Neural cell (in vitro differentiated cells): Measurements from ENCODE around the gene CD200. TPM values are rescaled to one million over a fixed set of nuclear protein-coding genes. Genes with fewer than 3 reads are reported as not detected.

Source experiments
- H2AFZ ChIP-seq: fragments of 200-600, 300-800 bp; sonication (generic), shearing (Covaris generic); 2 replicates; pipeline ENCODE4 v1.6.0; 2014; ENCODE audit warnings: low read depth, mild to moderate bottlenecking, antibody characterized with exemption, low read length, moderate library complexity
- H3F3A ChIP-seq: fragments of 200-600 bp; shearing (Covaris generic); 2 replicates; pipeline ENCODE4 v1.6.1; 2016; ENCODE audit warnings: mild to moderate bottlenecking, moderate library complexity, mixed read lengths, antibody characterized with exemption, low read length; ENCODE audit not compliant: insufficient read depth, poor library complexity, severe bottlenecking
- H3K27ac ChIP-seq: fragments of 200-600, 300-800 bp; sonication (generic), shearing (Covaris generic); 2 replicates; pipeline ENCODE4 v1.5.1; 2014; ENCODE audit warnings: mild to moderate bottlenecking, low read length, moderate library complexity
- H3K27me3 ChIP-seq: fragments of 300-800, 200-600 bp; sonication (generic), shearing (Covaris generic); 2 replicates; pipeline ENCODE4 v1.6.0; 2014; ENCODE audit warnings: mild to moderate bottlenecking, low read depth, low read length, moderate library complexity; ENCODE audit not compliant: insufficient read depth
- H3K36me3 ChIP-seq: fragments of 300-800, 200-600 bp; sonication (generic), shearing (Covaris generic); 2 replicates; pipeline ENCODE4 v1.5.1; 2014; ENCODE audit warnings: mild to moderate bottlenecking, antibody characterized with exemption, low read length, moderate library complexity; ENCODE audit not compliant: insufficient read depth
- H3K4me2 ChIP-seq: fragments of 300-800, 200-600 bp; sonication (generic), shearing (Covaris generic); 2 replicates; pipeline ENCODE4 v1.6.0; 2014; ENCODE audit warnings: mild to moderate bottlenecking, low read length
- H3K4me3 ChIP-seq: fragments of 300-800, 200-600 bp; sonication (generic), shearing (Covaris generic); 2 replicates; pipeline ENCODE4 v1.5.1; 2014; ENCODE audit warnings: mild to moderate bottlenecking, low read length, moderate library complexity
- H3K79me2 ChIP-seq: fragments of 200-600 bp; shearing (Covaris generic); replicated peaks from 2 replicates; pipeline ENCODE4 v1.6.0; 2014; ENCODE audit warnings: mild to moderate bottlenecking, low read length, moderate library complexity; ENCODE audit not compliant: insufficient read depth
- H3K9ac ChIP-seq: fragments of 300-800, 200-600 bp; sonication (generic), shearing (Covaris generic); 2 replicates; pipeline ENCODE4 v1.6.1; 2016; ENCODE audit warnings: mild to moderate bottlenecking, low read length, mixed read lengths
- H3K9me2 ChIP-seq: fragments of 200-600 bp; shearing (Covaris generic); 2 replicates; pipeline ENCODE4 v1.6.1; 2016; ENCODE audit warnings: mild to moderate bottlenecking, low read length, mixed read lengths; ENCODE audit not compliant: insufficient read depth
- H3K9me3 ChIP-seq: fragments of 200-600, 300-800 bp; sonication (generic), shearing (Covaris generic); 2 replicates; pipeline ENCODE4 v1.6.1; 2016; ENCODE audit warnings: mild to moderate bottlenecking, mixed run types, low read length, moderate library complexity, mixed read lengths
- H4K20me1 ChIP-seq: fragments of 200-600 bp; shearing (Covaris generic); 2 replicates; pipeline ENCODE4 v1.6.1; 2016; ENCODE audit warnings: mild to moderate bottlenecking, mixed run types; ENCODE audit not compliant: insufficient read depth
- EP300 ChIP-seq: fragments of 450-650 bp; conservative IDR thresholded peaks from 2 replicates; pipeline ENCODE4 v1.6.1; 2014; ENCODE audit warnings: antibody characterized with exemption, mild to moderate bottlenecking, moderate library complexity; ENCODE audit not compliant: poor library complexity, severe bottlenecking
- EZH2 ChIP-seq: fragments of 200-600, 300-800 bp; shearing (Covaris generic), sonication (generic); IDR thresholded peaks from 2 replicates; pipeline ENCODE4 v1.6.1; 2014; ENCODE audit warnings: antibody characterized with exemption, low read length, borderline replicate concordance, mild to moderate bottlenecking; ENCODE audit not compliant: insufficient read depth, poor library complexity, severe bottlenecking
- MXI1 ChIP-seq: fragments of 450-650 bp; conservative IDR thresholded peaks from 2 replicates; pipeline ENCODE4 v1.6.1; 2014; ENCODE audit warnings: antibody characterized with exemption, mild to moderate bottlenecking; ENCODE audit not compliant: poor library complexity, severe bottlenecking
- POLR2AphosphoS5 ChIP-seq: IDR thresholded peaks from 2 replicates; pipeline ENCODE4 v1.6.1; 2012
- RAD21 ChIP-seq: fragments of 450-650 bp; conservative IDR thresholded peaks from 2 replicates; pipeline ENCODE4 v1.6.1; 2014; ENCODE audit warnings: antibody characterized with exemption, mild to moderate bottlenecking, moderate library complexity
- SMC3 ChIP-seq: fragments of 450-650 bp; conservative IDR thresholded peaks from 2 replicates; pipeline ENCODE4 v1.6.1; 2014; ENCODE audit warnings: antibody characterized with exemption, mild to moderate bottlenecking, moderate library complexity; ENCODE audit not compliant: poor library complexity
- TAF1 ChIP-seq: IDR thresholded peaks from 2 replicates; pipeline ENCODE4 v1.6.1; 2012; ENCODE audit warnings: low read depth
- polyA plus RNA-seq: library from polyadenylated mRNA; depleted of rRNA; stranded (reverse); fragments of >200 nt; gene quantifications from 2 replicates; pipeline ENCODE4 v1.2.3, GENCODE V29; 2014
- TF ChIP-seq, protein P1 (sequence below): IDR thresholded peaks from 2 replicates; pipeline ENCODE4 v1.6.1; 2012; ENCODE audit warnings: borderline replicate concordance
- TF ChIP-seq, protein P2 (sequence below): fragments of 450-650 bp; IDR thresholded peaks from 2 replicates; pipeline ENCODE4 v1.5.1; 2014; ENCODE audit warnings: antibody characterized with exemption, mild to moderate bottlenecking, moderate library complexity; ENCODE audit not compliant: poor library complexity, severe bottlenecking

CD200 gene
- polyA plus RNA-seq, 1 donor from 2014 or later = 174 TPM

DNA sequence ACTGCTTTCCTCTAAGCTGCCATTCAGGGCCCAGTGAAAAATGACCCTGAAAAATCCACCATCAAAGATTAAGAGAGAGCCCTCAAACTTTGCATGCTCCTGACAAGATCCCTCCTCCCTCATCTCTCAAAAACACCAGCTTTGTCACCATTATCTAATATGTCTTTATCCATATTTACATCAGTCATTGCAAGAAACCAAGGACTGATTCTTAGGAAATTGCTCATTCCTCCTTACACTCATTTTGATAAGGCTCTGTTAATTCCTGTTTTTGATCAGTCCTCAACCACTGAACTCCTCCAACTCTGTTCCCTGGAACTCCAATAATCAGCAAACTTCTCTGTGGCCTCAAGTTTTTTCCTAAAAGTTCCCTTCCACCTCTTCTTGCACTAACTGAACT, 51.8 kb downstream of the CD200 start:
- Histone ChIP-seq H3F3A (no peaks in the 10 kb centered on the region), H3K27me3 (no peaks in the 10 kb centered on the region), H3K27ac (no peak overlapping the region), H3K4me3 (no peak overlapping the region), H3K79me2 (no peaks in the 10 kb centered on the region), H3K9me2 (no peaks in the 10 kb centered on the region), H4K20me1 (no peaks in the 10 kb centered on the region), H2AFZ (no peak overlapping the region), H3K9me3 (no peaks in the 10 kb centered on the region), H3K9ac (no peak overlapping the region), H3K4me2 (no peak overlapping the region), H3K36me3 (no peaks in the 10 kb centered on the region)
- no peak for TF ChIP-seq SMC3
- no peak for TF ChIP-seq EP300

DNA sequence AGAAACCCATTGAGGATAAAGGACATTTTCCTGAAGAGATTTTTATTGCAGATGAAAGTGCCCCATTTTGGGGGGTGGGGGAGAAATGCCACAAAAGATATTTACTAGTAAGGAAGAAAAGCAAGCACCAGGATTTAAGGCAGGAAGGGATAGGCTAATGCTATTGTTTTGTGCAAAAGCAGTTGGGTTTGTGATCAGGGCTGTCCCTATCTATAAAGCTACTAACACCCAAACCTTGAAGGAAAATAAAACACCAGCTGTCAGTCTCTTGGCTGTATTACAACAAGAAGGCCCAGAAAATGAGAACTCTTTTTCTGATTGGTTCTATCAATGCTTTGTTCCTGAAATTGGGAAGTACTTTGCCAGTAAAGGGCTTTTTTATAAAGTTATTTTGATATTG, 56.0 kb downstream of the CD200 start:
- H2AFZ ChIP-seq = no peak overlapping the region
- no peak overlapping the region for H3K9ac ChIP-seq
- no peaks in the 10 kb centered on the region for H3K9me2 ChIP-seq
- no peak overlapping the region for H3K4me3 ChIP-seq
- peaks cover 5% of the 10 kb centered on the region for H3K9me3 ChIP-seq
- no peaks in the 10 kb centered on the region for H3K79me2 ChIP-seq
- no peaks in the 10 kb centered on the region for H4K20me1 ChIP-seq
- H3F3A ChIP-seq = no peaks in the 10 kb centered on the region
- H3K27me3 ChIP-seq = no peaks in the 10 kb centered on the region
- TF ChIP-seq MXI1 (no peak), POLR2AphosphoS5 (no peak), RAD21 (no peak)
- TF ChIP-seq, protein P1, sequence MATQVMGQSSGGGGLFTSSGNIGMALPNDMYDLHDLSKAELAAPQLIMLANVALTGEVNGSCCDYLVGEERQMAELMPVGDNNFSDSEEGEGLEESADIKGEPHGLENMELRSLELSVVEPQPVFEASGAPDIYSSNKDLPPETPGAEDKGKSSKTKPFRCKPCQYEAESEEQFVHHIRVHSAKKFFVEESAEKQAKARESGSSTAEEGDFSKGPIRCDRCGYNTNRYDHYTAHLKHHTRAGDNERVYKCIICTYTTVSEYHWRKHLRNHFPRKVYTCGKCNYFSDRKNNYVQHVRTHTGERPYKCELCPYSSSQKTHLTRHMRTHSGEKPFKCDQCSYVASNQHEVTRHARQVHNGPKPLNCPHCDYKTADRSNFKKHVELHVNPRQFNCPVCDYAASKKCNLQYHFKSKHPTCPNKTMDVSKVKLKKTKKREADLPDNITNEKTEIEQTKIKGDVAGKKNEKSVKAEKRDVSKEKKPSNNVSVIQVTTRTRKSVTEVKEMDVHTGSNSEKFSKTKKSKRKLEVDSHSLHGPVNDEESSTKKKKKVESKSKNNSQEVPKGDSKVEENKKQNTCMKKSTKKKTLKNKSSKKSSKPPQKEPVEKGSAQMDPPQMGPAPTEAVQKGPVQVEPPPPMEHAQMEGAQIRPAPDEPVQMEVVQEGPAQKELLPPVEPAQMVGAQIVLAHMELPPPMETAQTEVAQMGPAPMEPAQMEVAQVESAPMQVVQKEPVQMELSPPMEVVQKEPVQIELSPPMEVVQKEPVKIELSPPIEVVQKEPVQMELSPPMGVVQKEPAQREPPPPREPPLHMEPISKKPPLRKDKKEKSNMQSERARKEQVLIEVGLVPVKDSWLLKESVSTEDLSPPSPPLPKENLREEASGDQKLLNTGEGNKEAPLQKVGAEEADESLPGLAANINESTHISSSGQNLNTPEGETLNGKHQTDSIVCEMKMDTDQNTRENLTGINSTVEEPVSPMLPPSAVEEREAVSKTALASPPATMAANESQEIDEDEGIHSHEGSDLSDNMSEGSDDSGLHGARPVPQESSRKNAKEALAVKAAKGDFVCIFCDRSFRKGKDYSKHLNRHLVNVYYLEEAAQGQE = no peak
- H3K36me3 ChIP-seq = no peaks in the 10 kb centered on the region
- H3K27ac ChIP-seq = no peak overlapping the region
- no peak overlapping the region for H3K4me2 ChIP-seq

DNA sequence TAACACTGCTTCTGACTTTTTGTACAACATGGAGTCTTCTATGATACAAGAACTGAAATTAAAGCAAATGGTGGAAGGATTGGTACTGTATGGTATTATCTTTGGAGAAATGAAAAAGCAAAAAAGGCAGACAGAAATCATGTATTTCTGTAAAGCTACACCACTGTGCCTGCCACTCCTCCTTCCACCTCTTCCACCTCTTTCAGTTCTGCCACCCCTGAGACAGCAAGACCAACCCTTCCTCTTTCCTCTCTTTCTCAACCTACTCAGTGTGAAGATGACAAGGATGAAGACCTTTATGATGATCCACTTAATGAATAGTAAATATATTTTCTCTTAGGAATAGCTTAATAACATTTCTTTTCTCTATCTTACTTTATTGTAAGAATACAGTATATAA, 57.0 kb downstream of the CD200 start:
- H3K27me3 ChIP-seq = no peaks in the 10 kb centered on the region
- no peaks in the 10 kb centered on the region for H4K20me1 ChIP-seq

More for the DNA sequence above, 57.0 kb downstream of the CD200 start:
- no peak overlapping the region for H2AFZ ChIP-seq
- no peak overlapping the region for H3K4me2 ChIP-seq
- TF ChIP-seq EP300 (no peak), TAF1 (no peak), EZH2 (no peak), MXI1 (no peak), SMC3 (no peak), POLR2AphosphoS5 (no peak), RAD21 (no peak)
- TF ChIP-seq, protein P2, sequence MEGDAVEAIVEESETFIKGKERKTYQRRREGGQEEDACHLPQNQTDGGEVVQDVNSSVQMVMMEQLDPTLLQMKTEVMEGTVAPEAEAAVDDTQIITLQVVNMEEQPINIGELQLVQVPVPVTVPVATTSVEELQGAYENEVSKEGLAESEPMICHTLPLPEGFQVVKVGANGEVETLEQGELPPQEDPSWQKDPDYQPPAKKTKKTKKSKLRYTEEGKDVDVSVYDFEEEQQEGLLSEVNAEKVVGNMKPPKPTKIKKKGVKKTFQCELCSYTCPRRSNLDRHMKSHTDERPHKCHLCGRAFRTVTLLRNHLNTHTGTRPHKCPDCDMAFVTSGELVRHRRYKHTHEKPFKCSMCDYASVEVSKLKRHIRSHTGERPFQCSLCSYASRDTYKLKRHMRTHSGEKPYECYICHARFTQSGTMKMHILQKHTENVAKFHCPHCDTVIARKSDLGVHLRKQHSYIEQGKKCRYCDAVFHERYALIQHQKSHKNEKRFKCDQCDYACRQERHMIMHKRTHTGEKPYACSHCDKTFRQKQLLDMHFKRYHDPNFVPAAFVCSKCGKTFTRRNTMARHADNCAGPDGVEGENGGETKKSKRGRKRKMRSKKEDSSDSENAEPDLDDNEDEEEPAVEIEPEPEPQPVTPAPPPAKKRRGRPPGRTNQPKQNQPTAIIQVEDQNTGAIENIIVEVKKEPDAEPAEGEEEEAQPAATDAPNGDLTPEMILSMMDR = no peak
- TF ChIP-seq, protein P1 = no peak
- H3K36me3 ChIP-seq = no peaks in the 10 kb centered on the region
- peaks cover 5% of the 10 kb centered on the region for H3K9me3 ChIP-seq
- no peak overlapping the region for H3K9ac ChIP-seq
- H3F3A ChIP-seq = no peaks in the 10 kb centered on the region
- H3K27ac ChIP-seq = no peak overlapping the region
- H3K4me3 ChIP-seq = no peak overlapping the region
- no peaks in the 10 kb centered on the region for H3K79me2 ChIP-seq
- no peaks in the 10 kb centered on the region for H3K9me2 ChIP-seq
